ENCODE measurements around the gene PHPT1.

DNA sequence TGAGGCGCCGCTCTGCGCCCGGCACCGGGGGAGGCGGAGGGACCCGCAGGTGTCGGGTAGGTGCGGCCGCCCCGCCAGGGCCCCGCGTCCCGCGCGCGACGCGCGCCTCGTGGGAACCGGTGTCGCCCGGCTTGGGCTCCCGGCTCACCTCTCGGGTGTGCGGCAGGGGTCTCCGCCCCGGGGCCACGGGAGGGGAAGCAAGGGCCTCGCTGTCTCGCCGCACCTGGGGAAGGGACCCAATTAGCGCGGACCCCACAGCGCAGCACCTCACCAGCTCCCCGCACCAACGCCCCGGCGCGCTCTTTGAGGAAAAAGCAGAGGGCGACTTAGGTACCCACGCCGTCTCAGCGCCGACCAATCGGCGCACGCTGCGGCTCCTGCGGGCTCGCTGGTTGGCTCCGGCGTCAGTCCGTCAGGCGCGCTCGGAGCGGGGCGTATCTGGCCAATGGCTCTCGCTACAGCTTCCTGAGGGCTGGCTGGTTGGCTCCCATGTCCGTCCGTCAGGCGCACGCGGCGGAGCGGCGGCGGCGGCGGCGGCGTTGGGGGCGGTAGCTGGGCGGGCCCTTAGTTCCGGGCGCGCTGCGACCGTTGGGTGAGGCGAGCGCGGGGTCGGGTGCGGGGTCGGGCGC is 36.9 kb downstream of the PHPT1 start, which contains the start of gene TRAF2:
- TF ChIP-seq, protein P1, sequence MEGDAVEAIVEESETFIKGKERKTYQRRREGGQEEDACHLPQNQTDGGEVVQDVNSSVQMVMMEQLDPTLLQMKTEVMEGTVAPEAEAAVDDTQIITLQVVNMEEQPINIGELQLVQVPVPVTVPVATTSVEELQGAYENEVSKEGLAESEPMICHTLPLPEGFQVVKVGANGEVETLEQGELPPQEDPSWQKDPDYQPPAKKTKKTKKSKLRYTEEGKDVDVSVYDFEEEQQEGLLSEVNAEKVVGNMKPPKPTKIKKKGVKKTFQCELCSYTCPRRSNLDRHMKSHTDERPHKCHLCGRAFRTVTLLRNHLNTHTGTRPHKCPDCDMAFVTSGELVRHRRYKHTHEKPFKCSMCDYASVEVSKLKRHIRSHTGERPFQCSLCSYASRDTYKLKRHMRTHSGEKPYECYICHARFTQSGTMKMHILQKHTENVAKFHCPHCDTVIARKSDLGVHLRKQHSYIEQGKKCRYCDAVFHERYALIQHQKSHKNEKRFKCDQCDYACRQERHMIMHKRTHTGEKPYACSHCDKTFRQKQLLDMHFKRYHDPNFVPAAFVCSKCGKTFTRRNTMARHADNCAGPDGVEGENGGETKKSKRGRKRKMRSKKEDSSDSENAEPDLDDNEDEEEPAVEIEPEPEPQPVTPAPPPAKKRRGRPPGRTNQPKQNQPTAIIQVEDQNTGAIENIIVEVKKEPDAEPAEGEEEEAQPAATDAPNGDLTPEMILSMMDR (IDR thresholded peaks at IDR 0.05): no peak
- peak in 1 of 2 donors; percentile 85 for TF ChIP-seq POLR2A (IDR thresholded peaks at IDR 0.05)
